Aorta (tissue), 5 donors: ENCODE measurements around the gene GLTPD2. TPM values are rescaled to one million over a fixed set of nuclear protein-coding genes. Genes with fewer than 3 reads are reported as not detected.

Experiments
- ATAC-seq: fragments of 200-7000 bp; cut with Tn5 transposase; one replicate; pipeline ENCODE4 v1.9.1; 2022; ENCODE audit warnings: moderate library complexity; ENCODE audit not compliant: low FRiP score
- DNase-seq, 2 donors: peaks; one replicate each; pipeline ENCODE4 v3.0.0-alpha.2; 2020
- H3K27ac ChIP-seq, 2 donors: one replicate each; pipeline ENCODE4 v1.5.1; 2013; ENCODE audit warnings: low read length in 2 of 2, mild to moderate bottlenecking in 2 of 2, moderate library complexity in 2 of 2, control low read depth in 1 of 2, inconsistent platforms in 1 of 2, low read depth in 1 of 2
- H3K27me3 ChIP-seq, 2 donors: one replicate each; pipeline ENCODE4 v1.6.1; 2013; ENCODE audit warnings: control low read depth in 1 of 2, low read length in 1 of 2, mild to moderate bottlenecking in 1 of 2, moderate library complexity in 1 of 2; ENCODE audit not compliant: insufficient read depth in 2 of 2, control insufficient read depth in 1 of 2
- H3K36me3 ChIP-seq, 2 donors: one replicate each; pipeline ENCODE4 v1.6.1; 2013; ENCODE audit warnings: control low read depth in 1 of 2, low read length in 1 of 2, mild to moderate bottlenecking in 1 of 2; ENCODE audit not compliant: insufficient read depth in 2 of 2, control insufficient read depth in 1 of 2
- H3K4me1 ChIP-seq, 2 donors: one replicate each; pipeline ENCODE4 v1.6.1; 2013; ENCODE audit warnings: low read length in 2 of 2, control low read depth in 1 of 2, mild to moderate bottlenecking in 1 of 2, moderate library complexity in 1 of 2; ENCODE audit not compliant: insufficient read depth in 2 of 2, control insufficient read depth in 1 of 2
- H3K4me3 ChIP-seq, 2 donors: one replicate each; pipeline ENCODE4 v1.5.1; 2013; ENCODE audit warnings: low read length in 2 of 2, control low read depth in 1 of 2, mild to moderate bottlenecking in 1 of 2
- H3K9me3 ChIP-seq: one replicate; pipeline ENCODE4 v1.6.1; 2013; ENCODE audit warnings: mild to moderate bottlenecking, low read length; ENCODE audit not compliant: control insufficient read depth
- WGBS, 2 donors: extraction: QIAGEN DNeasy Blood & Tissue Kit; methylation state at CpG; one replicate each; pipeline ENCODE4 v1.1.7; 2013; 5-methylcytosine and 5-hydroxymethylcytosine counted together
- intact Hi-C, 2 donors: fragments of 100-400 bp; cut with DNase I; formaldehyde crosslinking; loops; one replicate each; pipeline versions ENCODE4 v1.14.2 to v1.15.0; 2022
- polyA plus RNA-seq, 2 donors: library from polyadenylated mRNA; stranded (reverse); fragments of 200-250 nt; gene quantifications; one replicate each; pipeline ENCODE4 v1.2.3, GENCODE V29; 2013
- total RNA-seq, 2 donors: library from RNA; stranded (reverse); fragmentation: NEBNext Ultra II Directional; extraction: Animal tissue kit (Norgen Biotek cat#: 25700); gene quantifications; one replicate each; pipeline ENCODE4 v1.2.1, GENCODE V29; 2021
- donor health status: healthy with polysubstance abuse.
- donor health status: Bipolar disorder and iron deficiency.
- donor health status: DM: no; HTN: no; CAD: no.
- donor health status: DM: no; HTN: no; CAD: no.
- donor health status: DM: yes; HTN: yes; CAD: no.

The GLTPD2 gene
- total and polyA plus RNA-seq, 4 donors = 3.4 TPM; not detected in 3

DNA sequence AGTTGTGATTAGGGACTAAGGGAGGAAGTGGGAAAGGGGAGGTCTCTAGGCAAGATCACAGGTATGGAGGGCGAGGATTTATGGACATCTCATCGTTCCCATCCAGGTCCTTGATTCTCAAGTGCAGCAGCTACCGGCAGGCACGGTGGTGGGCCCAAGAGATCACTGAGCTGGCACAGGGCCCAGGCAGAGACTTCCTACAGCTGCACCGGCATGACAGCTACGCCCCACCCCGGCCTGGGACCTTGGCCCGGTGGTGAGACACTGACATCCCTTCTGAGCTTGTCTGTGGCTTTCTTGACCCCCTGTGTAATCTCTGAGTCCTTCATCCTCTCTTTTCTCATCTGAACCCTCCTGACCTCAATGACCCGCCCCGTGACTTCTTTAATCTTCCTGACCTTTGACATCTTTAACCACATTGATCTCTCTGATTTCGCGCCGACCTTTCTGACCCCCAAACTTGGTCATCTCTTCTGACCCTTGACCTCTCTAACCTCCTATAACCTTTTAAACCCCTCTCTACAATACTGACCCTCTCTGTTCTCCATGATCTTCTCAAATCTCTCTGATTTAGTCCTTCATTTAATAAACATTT is 22.0 kb downstream of the GLTPD2 start:
- intact Hi-C loops = no loop called here
- no peak for DNase-seq
- 88% methylated on average over 13 of the region's 13 CpGs for WGBS, 2 donors
- H3K4me3 ChIP-seq = no peak overlapping the region
- H3K27ac ChIP-seq = no peak overlapping the region
- ATAC-seq = no peak
- no peaks in the 10 kb centered on the region for H3K4me1 ChIP-seq
- no peaks in the 10 kb centered on the region for H3K9me3 ChIP-seq
- no peaks in the 10 kb centered on the region for H3K27me3 ChIP-seq
- no peaks in the 10 kb centered on the region for H3K36me3 ChIP-seq

DNA sequence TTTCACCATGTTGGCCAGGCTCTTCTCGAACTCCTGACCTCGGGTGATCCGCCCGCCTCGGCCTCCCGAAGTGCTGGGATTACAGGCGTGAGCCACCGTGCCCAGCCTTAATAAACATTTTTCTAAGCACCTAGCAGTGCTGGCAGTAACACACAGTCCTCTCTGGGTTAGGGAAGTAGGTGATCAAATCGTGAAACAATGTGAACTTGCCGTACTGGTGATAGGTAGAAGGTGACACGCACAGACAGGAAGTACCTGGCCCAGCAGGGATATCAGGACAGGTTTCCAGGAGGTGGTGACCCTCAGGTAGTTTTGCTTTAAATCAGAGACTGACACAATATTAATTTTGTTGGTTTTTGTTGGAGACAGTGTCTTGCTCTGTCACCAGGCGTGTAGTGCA is 22.7 kb downstream of the GLTPD2 start:
- H3K4me1 ChIP-seq = no peaks in the 10 kb centered on the region
- H3K27ac ChIP-seq = no peak overlapping the region
- H3K27me3 ChIP-seq = no peaks in the 10 kb centered on the region
- no peak for ATAC-seq
- H3K36me3 ChIP-seq = no peaks in the 10 kb centered on the region
- DNase-seq = no peak
- H3K9me3 ChIP-seq = no peaks in the 10 kb centered on the region
- no peak overlapping the region for H3K4me3 ChIP-seq
- 93 to 95% methylated on average over 12 of the region's 12 CpGs for WGBS, 2 donors
- intact Hi-C loops = no loop called here

DNA sequence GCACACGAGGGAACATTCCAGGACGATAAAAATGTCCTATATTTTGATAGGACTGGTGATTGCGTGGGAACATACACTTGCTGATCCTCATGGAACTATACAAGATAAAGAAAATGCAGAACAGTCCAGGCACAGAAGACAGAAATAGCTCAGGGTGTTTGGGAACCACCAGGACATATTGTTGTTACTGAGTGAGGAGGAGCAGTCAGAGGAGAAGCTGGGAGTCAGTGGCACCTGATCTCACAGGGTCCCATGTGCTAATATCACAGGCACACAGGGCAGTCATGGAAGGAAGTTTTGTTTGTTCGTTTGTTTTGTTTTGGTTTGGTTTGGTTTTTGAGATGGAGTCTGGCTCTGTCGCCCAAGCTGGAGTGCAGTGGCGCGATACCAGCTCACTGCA is 23.9 kb downstream of the GLTPD2 start:
- H3K9me3 ChIP-seq = no peaks in the 10 kb centered on the region
- ATAC-seq (no peak), DNase-seq (no peak)
- WGBS, 2 donors = 72 to 81% methylated on average over 7 of the region's 7 CpGs
- H3K27me3 ChIP-seq = no peaks in the 10 kb centered on the region
- intact Hi-C loops = no loop called here
- no peaks in the 10 kb centered on the region for H3K4me1 ChIP-seq
- no peak overlapping the region for H3K27ac ChIP-seq
- no peak overlapping the region for H3K4me3 ChIP-seq
- no peaks in the 10 kb centered on the region for H3K36me3 ChIP-seq

DNA sequence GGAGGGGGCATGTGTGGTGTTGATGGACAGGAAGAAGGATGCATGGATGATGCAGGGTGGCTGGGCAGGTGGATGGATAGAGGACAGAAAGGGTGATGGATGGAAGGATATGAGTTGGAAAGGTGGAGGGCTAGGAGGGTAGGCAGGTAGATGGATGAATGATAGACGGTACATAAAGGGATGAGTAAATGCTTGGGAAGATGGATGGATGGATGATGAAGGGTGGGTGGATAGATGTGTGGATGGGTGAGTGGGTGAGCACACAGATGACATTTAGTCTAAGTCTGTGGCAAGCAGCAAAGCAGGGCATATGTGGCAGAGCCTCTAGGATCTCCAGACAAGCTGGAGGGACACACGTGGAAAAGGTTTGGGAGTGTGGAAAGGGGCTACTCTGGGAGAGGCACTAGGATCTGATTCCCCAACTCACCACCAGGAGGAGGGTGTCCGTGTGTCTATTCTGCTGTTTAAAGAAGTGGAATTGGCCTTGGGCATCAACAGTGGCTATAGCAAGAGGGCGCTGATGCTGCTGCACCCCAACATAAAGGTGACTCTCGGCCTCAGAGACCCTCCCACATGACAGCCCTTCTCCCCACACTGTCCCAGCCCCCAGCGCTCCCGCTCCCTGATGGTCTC is 26.4 kb downstream of the GLTPD2 start:
- Histone ChIP-seq H3K36me3 (no peaks in the 10 kb centered on the region), H3K4me1 (no peaks in the 10 kb centered on the region), H3K9me3 (no peaks in the 10 kb centered on the region), H3K27ac (no peak overlapping the region), H3K27me3 (no peaks in the 10 kb centered on the region), H3K4me3 (no peak overlapping the region)
- DNase-seq (no peak), ATAC-seq (no peak)
- intact Hi-C loops = no loop called here
- WGBS, 2 donors = 78 to 83% methylated on average over 7 of the region's 7 CpGs

DNA sequence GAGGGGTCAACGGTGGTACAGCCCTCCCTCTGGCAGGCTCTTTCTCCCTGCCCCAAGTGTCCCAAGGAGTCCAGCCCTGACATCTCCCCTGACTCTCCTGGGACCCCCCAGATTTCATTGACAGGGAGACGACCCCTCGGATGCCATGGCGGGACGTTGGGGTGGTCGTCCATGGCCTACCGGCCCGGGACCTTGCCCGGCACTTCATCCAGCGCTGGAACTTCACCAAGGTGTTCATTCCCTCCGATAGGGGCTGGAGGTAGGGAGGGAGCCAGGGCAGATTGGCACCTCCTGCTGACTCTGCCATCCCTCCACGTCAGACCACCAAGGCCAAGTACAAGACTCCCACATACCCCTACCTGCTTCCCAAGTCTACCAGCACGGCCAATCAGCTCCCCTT is 28.1 kb downstream of the GLTPD2 start:
- WGBS, 2 donors = 91 to 93% methylated on average over 13 of the region's 13 CpGs
- Histone ChIP-seq H3K4me3 (no peak overlapping the region), H3K27me3 (no peaks in the 10 kb centered on the region), H3K36me3 (no peaks in the 10 kb centered on the region), H3K27ac (no peak overlapping the region), H3K9me3 (no peaks in the 10 kb centered on the region), H3K4me1 (no peaks in the 10 kb centered on the region)
- DNase-seq (no peak), ATAC-seq (no peak)
- intact Hi-C loops = no loop called here

DNA sequence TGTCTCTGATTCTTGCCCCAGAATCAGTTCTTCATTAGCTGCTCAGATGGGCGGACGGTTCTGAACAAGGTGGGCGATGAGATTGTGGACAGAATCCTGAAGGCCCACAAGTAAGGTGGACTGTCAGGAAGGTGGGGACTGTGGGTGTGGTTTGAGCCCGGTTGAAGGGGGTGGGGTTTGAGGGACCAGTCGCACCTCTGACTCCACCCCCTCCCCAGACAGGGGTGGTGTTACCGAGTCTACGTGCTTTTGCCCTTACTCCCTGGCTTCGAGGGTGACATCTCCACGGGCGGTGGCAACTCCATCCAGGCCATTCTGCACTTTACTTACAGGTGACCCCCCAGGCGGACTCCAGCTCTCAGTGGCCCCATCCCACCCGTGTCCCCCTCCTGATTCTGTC is 29.5 kb downstream of the GLTPD2 start:
- Histone ChIP-seq H3K36me3 (peaks cover 0 to 3% of the 10 kb centered on the region in 2 donors), H3K27me3 (no peaks in the 10 kb centered on the region), H3K4me3 (no peak overlapping the region), H3K4me1 (no peaks in the 10 kb centered on the region), H3K9me3 (no peaks in the 10 kb centered on the region), H3K27ac (no peak overlapping the region)
- ATAC-seq (no peak), DNase-seq (no peak)
- intact Hi-C loops = no loop called here
- 71 to 78% methylated on average over 12 of the region's 12 CpGs for WGBS, 2 donors

DNA sequence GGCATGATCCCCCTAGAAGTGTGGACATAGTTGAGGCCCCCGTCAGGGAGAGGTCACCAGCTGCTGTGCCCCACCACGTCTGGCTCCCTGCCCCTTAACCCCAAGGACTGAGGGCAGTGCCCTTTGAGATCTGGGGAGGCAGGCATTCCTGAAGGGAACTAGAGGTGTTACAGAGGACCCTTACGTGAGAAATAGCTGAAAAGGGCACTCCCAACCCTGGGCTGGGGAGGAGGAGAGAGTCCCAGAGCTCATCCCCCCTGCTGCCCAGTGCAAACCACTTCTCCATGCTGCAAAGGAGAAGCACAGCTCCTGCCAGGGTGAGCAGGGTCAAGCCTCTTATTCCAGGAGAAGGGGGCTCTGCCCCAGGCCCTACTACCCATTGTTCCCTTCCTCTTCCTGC is 34.1 kb downstream of the GLTPD2 start:
- Histone ChIP-seq H3K9me3 (no peaks in the 10 kb centered on the region), H3K27ac (no peak overlapping the region), H3K36me3 (peaks cover 0 to 3% of the 10 kb centered on the region in 2 donors), H3K4me3 (no peak overlapping the region), H3K4me1 (no peaks in the 10 kb centered on the region), H3K27me3 (no peaks in the 10 kb centered on the region)
- 56 to 69% methylated on average over 3 of the region's 3 CpGs for WGBS, 2 donors
- intact Hi-C loops = no loop called here
- no peak for DNase-seq
- ATAC-seq = no peak

DNA sequence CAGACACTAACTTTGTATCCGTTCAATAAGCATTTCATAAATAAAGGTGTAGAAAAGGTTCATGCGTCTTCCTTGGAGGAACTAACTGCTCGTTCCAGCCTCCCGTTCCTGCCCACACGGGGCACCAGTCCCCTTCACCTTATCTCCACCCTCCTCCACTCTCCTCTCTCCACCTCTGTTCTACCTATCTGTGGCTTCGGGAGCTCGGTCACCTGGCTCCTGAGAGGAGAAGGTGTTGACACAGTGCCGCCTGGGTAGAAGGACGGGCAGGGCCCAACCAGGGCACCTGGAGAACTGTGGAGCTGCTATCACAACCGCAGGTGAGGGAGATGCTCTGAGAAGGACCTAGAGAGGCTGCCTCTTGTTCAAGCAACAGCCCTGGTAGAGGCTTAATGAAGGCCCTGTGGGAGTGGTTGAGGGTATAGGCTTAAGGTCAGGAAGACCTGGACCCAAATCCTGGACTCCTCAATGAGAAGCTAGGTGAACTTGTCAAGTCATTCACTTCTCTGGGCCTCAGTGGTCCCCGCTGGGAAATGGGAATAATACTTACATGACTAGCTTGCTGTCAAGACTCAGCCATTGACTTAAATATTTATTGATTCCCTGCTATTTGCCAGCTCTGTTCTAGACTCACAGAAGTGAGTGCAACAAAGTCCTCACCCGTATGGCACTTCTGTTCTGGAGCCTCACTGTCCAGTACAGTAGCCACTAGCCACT is 34.8 kb downstream of the GLTPD2 start:
- H3K36me3 ChIP-seq = peaks cover 0 to 3% of the 10 kb centered on the region in 2 donors
- DNase-seq (no peak), ATAC-seq (no peak)
- no peak overlapping the region for H3K4me3 ChIP-seq
- WGBS, 2 donors = 75 to 77% methylated on average over 12 of the region's 12 CpGs
- H3K9me3 ChIP-seq = no peaks in the 10 kb centered on the region
- H3K27me3 ChIP-seq = no peaks in the 10 kb centered on the region
- no peaks in the 10 kb centered on the region for H3K4me1 ChIP-seq
- H3K27ac ChIP-seq = no peak overlapping the region
- intact Hi-C loops = no loop called here

DNA sequence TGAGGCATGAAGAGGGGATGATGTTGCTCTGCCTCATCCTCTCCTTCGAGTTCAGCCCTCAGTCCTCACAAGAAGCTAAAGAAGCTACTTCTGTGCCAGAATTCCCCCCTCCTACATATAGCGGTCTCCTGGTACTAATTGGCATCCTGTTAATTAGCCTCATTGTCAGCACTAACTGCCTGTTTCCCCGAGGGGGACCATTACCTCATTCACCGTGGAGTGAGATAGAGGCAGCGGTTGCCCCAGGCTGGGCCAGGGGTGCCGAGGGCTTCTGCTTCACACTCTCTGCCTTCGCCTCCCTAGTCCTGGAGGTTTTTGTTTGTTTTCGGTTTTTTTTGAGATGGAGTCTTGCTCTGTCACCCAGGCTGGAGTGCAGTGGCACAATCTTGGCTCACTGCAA is 38.6 kb downstream of the GLTPD2 start:
- H3K36me3 ChIP-seq = peaks cover 0 to 3% of the 10 kb centered on the region in 2 donors
- no peak overlapping the region for H3K27ac ChIP-seq
- WGBS, 2 donors = 74 to 78% methylated on average over 8 of the region's 8 CpGs
- no peak for ATAC-seq
- H3K9me3 ChIP-seq = no peaks in the 10 kb centered on the region
- no peak overlapping the region for H3K4me3 ChIP-seq
- H3K4me1 ChIP-seq = no peaks in the 10 kb centered on the region
- no peak for DNase-seq
- intact Hi-C loops = no loop called here
- no peaks in the 10 kb centered on the region for H3K27me3 ChIP-seq
